WTC11 (cell line): Measurements from ENCODE around the gene OR5M10. TPM values are rescaled to one million over a fixed set of nuclear protein-coding genes. Genes with fewer than 3 reads are reported as not detected.
"Not testable (repeated sequence)": the region's sequence is repeated elsewhere in the genome, so short reads cannot be mapped to it uniquely, and the experiment has no call there.

Experiments
- ATAC-seq: fragments of 200-7000 bp; cut with Tn5 transposase; 2 replicates; pipeline ENCODE4 v1.10.0; 2021; ENCODE audit warnings: mild to moderate bottlenecking, moderate library complexity
- CTCF ChIA-PET: fragments of 300-600 bp; sonication (Branson Sonifier 250); formaldehyde crosslinking; loops from one replicate; lab custom pipeline; 2021; ENCODE audit warnings: antibody characterized with exemption; lab: Charles Lee
- POLR2A ChIA-PET: fragments of 350-600 bp; sonication (Branson Sonifier 250); formaldehyde crosslinking; loops from one replicate; lab custom pipeline; 2021; ENCODE audit warnings: antibody characterized with exemption; lab: Charles Lee
- DNase-seq: peaks from one replicate; pipeline ENCODE4 v3.0.0; 2021; ENCODE audit warnings: low spot score
- H3K27ac Mint-ChIP-seq: 2 replicates; pipeline ENCODE4 v1.8.0; 2021; ENCODE audit warnings: mixed read lengths
- H3K27me3 Mint-ChIP-seq: 2 replicates; pipeline ENCODE4 v1.8.0; 2021; ENCODE audit warnings: low read depth, mild to moderate bottlenecking, moderate library complexity, mixed read lengths
- H3K36me3 Mint-ChIP-seq: 2 replicates; pipeline ENCODE4 v1.8.0; 2021; ENCODE audit warnings: mixed read lengths
- H3K4me1 Mint-ChIP-seq: 2 replicates; pipeline ENCODE4 v1.8.0; 2022; ENCODE audit warnings: mixed read lengths
- H3K4me3 Mint-ChIP-seq: 2 replicates; pipeline ENCODE4 v1.8.0; 2021; ENCODE audit warnings: mild to moderate bottlenecking, moderate library complexity, mixed read lengths
- H3K9me3 Mint-ChIP-seq: 2 replicates; pipeline ENCODE4 v1.8.0; 2021; ENCODE audit warnings: mixed read lengths
- CBFB ChIP-seq: sonication (generic); formaldehyde crosslinking; IDR thresholded peaks from 2 replicates; pipeline ENCODE4 v1.8.1; 2022; ENCODE audit warnings: mild to moderate bottlenecking, low read depth, missing genetic modification reagents
- CTCF ChIP-seq: fragments of 200-600 bp; IDR thresholded peaks from 2 replicates; pipeline ENCODE4 v1.8.0; 2022; ENCODE audit warnings: antibody characterized with exemption
- E2F5 ChIP-seq: sonication (generic); formaldehyde crosslinking; IDR thresholded peaks from 2 replicates; pipeline ENCODE4 v1.8.1; 2022; ENCODE audit warnings: mild to moderate bottlenecking, moderate library complexity, missing genetic modification reagents
- ESRRA ChIP-seq: sonication (generic); formaldehyde crosslinking; IDR thresholded peaks from 2 replicates; pipeline ENCODE4 v1.8.1; 2022; ENCODE audit warnings: mild to moderate bottlenecking, missing genetic modification reagents, borderline replicate concordance
- ETV6 ChIP-seq: sonication (generic); formaldehyde crosslinking; IDR thresholded peaks from 2 replicates; pipeline ENCODE4 v1.8.1; 2022; ENCODE audit warnings: mild to moderate bottlenecking, missing genetic modification reagents
- HMGXB4 ChIP-seq: sonication (generic); formaldehyde crosslinking; IDR thresholded peaks from 2 replicates; pipeline ENCODE4 v1.8.1; 2023; ENCODE audit warnings: mild to moderate bottlenecking, moderate library complexity, missing genetic modification reagents
- IRF2 ChIP-seq: sonication (generic); formaldehyde crosslinking; IDR thresholded peaks from 2 replicates; pipeline ENCODE4 v1.8.0; 2022; ENCODE audit warnings: low read depth, missing genetic modification reagents, borderline replicate concordance
- PRRX2 ChIP-seq: fragments of 250-450 bp; sonication (Bioruptor Pico); IDR thresholded peaks from 2 replicates; pipeline ENCODE4 v1.8.0; 2021; ENCODE audit warnings: mild to moderate bottlenecking
- TEAD1 ChIP-seq: sonication (generic); formaldehyde crosslinking; IDR thresholded peaks from 2 replicates; pipeline ENCODE4 v1.8.0; 2022; ENCODE audit warnings: mild to moderate bottlenecking, missing genetic modification reagents
- TEAD4 ChIP-seq: sonication (generic); formaldehyde crosslinking; IDR thresholded peaks from 2 replicates; pipeline ENCODE4 v1.8.0; 2022; ENCODE audit warnings: mild to moderate bottlenecking, missing genetic modification reagents
- USF2 ChIP-seq: sonication (generic); formaldehyde crosslinking; IDR thresholded peaks from 2 replicates; pipeline ENCODE4 v1.8.1; 2023; ENCODE audit warnings: mild to moderate bottlenecking, missing genetic modification reagents, moderate library complexity
- ZBTB21 ChIP-seq: sonication (generic); formaldehyde crosslinking; IDR thresholded peaks from 2 replicates; pipeline ENCODE4 v1.8.1; 2023; ENCODE audit warnings: mild to moderate bottlenecking, missing genetic modification reagents, borderline replicate concordance
- ZBTB43 ChIP-seq: sonication (generic); formaldehyde crosslinking; IDR thresholded peaks from 2 replicates; pipeline ENCODE4 v1.8.1; 2023; ENCODE audit warnings: mild to moderate bottlenecking, missing genetic modification reagents
- total RNA-seq: library from RNA; stranded (reverse); gene quantifications from 3 replicates; pipeline ENCODE4 v1.2.3, GENCODE V29; 2021

The OR5M10 gene
- total RNA-seq, 1 experiment from 2014 or later = not detected

GRCh38 chr11:56624661-56625110 is 47.2 kb upstream of the OR5M10 start:
- Mint-ChIP-seq H3K4me3 (no peak overlapping the region), H3K4me1 (peaks cover 20% of the 10 kb centered on the region)
- DNase-seq = no peak
- TF ChIP-seq PRRX2 (CRISPR knock-in tag) = no peak
- 0 out of 2 replicates have a peak, but pooled peaks have one; percentile 17 for TF ChIP-seq CTCF
- TF ChIP-seq, all 79 proteins: peak for 1
- CTCF ChIA-PET = no interaction called here
- Mint-ChIP-seq H3K36me3 (no peaks in the 10 kb centered on the region), H3K9me3 (no peaks in the 10 kb centered on the region), H3K27me3 (no peaks in the 10 kb centered on the region; the same call in none of the 2 replicates), H3K27ac (no peak overlapping the region)
- POLR2A ChIA-PET = no interaction called here
- ATAC-seq = peak; percentile 72

- H3K4me3 Mint-ChIP-seq = no peak overlapping the region
- ATAC-seq (no peak), DNase-seq (no peak)
- CTCF ChIA-PET = no interaction called here
- TF ChIP-seq HMGXB4 (CRISPR knock-in tag) = no peak
- no peak for TF ChIP-seq USF2 (CRISPR knock-in tag)
- no peak for TF ChIP-seq ZBTB43 (CRISPR knock-in tag)
- no peak for TF ChIP-seq IRF2
- no peak for TF ChIP-seq TEAD4
- no peak for TF ChIP-seq ESRRA (CRISPR knock-in tag)
- TF ChIP-seq E2F5 (CRISPR knock-in tag) = no peak
- TF ChIP-seq TEAD1 (CRISPR knock-in tag) = no peak
- TF ChIP-seq ZBTB21 = no peak
- no peak for TF ChIP-seq CBFB (CRISPR knock-in tag)
- no peak for TF ChIP-seq ETV6 (CRISPR knock-in tag)
- no peaks in the 10 kb centered on the region for H3K4me1 Mint-ChIP-seq
- POLR2A ChIA-PET = no interaction called here
- no peaks in the 10 kb centered on the region for H3K27me3 Mint-ChIP-seq
- H3K9me3 Mint-ChIP-seq = peaks cover 3% of the 10 kb centered on the region; the same call in 1 of the 2 replicates
- H3K27ac Mint-ChIP-seq = no peak overlapping the region
- H3K36me3 Mint-ChIP-seq = no peaks in the 10 kb centered on the region
Measured at GRCh38 chr11:56611174-56611573, 33.7 kb upstream of the OR5M10 start.

GRCh38 chr11:56592088-56592717 is 14.7 kb upstream of the OR5M10 start:
- Mint-ChIP-seq H3K36me3 (peaks cover 29% of the 10 kb centered on the region), H3K9me3 (peaks cover 47% of the 10 kb centered on the region)
- POLR2A ChIA-PET, CTCF ChIA-PET, H3K4me1 Mint-ChIP-seq, DNase-seq, H3K27ac Mint-ChIP-seq, H3K27me3 Mint-ChIP-seq, H3K4me3 Mint-ChIP-seq, ATAC-seq: not testable (repeated sequence)
